ENCODE results near the gene KCNH6. TPM values are rescaled to one million over a fixed set of nuclear protein-coding genes. Genes with fewer than 3 reads are reported as not detected.

KCNH6 gene
- total RNA-seq, 4 donors from 2014 or later: 0.08 to 0.29 TPM; not detected in 2

DNA sequence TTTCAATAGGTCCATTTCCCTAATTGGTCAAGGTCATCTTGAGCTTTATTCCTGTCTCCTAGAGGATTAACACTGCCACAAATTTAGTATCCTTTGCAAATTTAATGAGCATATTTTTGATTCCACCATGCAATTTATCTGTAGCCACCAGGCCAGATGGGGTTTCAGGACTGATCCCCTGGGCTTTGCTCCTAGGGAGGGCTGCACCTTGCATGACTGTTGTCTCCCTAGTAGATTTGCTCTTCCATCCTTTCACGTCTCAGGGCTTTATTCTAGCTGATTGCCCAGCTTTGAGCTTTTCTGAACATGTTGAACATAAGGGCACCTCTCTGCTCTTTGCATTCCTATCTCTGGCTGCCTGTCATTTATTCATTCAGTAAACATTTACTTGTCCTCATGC lies 7.7 kb upstream of the KCNH6 start:
- TF ChIP-seq POLR2A (IDR thresholded peaks at IDR 0.05): no peak
- TF ChIP-seq, protein P1, sequence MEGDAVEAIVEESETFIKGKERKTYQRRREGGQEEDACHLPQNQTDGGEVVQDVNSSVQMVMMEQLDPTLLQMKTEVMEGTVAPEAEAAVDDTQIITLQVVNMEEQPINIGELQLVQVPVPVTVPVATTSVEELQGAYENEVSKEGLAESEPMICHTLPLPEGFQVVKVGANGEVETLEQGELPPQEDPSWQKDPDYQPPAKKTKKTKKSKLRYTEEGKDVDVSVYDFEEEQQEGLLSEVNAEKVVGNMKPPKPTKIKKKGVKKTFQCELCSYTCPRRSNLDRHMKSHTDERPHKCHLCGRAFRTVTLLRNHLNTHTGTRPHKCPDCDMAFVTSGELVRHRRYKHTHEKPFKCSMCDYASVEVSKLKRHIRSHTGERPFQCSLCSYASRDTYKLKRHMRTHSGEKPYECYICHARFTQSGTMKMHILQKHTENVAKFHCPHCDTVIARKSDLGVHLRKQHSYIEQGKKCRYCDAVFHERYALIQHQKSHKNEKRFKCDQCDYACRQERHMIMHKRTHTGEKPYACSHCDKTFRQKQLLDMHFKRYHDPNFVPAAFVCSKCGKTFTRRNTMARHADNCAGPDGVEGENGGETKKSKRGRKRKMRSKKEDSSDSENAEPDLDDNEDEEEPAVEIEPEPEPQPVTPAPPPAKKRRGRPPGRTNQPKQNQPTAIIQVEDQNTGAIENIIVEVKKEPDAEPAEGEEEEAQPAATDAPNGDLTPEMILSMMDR (IDR thresholded peaks at IDR 0.05): no peak
- H3K4me3 ChIP-seq (ENCODE audit: low read depth, poor library complexity, severe bottlenecking): no peak overlapping the region
- 65 to 74% methylated on average over 1 of the region's 1 CpG for WGBS, 2 donors
- intact Hi-C loops (cut with DNase I; ENCODE audit: low total_unique reads): no loop called here
- no peak for DNase-seq (ENCODE audit: low spot score in 2 of 2)

DNA sequence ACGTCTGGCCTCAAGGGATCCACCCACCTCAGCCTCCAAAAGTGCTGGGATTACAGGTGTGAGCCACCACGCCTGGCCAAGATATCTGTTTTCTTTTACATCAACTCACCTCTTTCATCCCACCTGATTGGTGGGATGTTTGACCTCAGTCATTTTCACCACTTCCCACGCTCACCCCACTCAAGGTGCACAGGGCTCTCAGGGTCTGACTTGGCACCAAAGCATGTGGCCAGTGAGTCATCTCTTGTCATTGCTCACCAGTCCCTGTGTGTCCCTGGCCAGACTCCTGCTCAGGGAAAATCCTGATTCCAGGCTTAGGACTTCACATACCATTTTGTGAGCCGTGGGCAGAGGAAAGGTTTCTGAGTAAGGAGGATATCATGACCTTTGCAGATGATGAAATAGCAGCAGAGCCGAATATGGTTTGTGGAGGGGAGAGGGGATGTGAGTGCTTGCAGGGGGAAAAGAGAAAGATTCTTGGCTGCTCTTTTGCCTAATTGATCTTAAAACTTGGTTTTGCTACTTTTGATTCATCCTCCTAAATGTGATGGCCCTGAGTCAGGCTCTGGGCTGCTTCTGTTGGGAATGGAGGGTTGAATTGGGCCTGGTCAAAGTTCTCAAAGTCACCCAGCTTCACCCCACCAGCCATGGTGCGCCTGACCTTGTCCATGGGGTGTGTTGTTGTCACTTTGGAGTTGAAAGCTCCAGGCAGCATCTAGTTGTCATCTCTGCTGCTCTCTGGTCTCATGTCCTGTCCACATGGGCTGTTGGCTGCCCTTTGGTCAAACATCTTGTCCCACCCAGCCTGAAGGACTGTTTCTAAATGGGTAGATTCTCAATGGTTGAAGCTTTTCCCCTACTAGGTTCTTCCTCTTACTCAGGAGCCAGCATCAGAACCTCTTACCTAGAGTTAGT lies 6.0 kb upstream of the KCNH6 start:
- intact Hi-C loops (cut with DNase I; ENCODE audit: low total_unique reads): no loop called here
- no peak for TF ChIP-seq POLR2A (IDR thresholded peaks at IDR 0.05)
- TF ChIP-seq, protein P1 (IDR thresholded peaks at IDR 0.05): no peak
- 74% methylated on average over 6 of the region's 6 CpGs for WGBS, 2 donors
- H3K4me3 ChIP-seq (ENCODE audit: low read depth, poor library complexity, severe bottlenecking): no peak overlapping the region
- no peak for DNase-seq (ENCODE audit: low spot score in 2 of 2)

DNA sequence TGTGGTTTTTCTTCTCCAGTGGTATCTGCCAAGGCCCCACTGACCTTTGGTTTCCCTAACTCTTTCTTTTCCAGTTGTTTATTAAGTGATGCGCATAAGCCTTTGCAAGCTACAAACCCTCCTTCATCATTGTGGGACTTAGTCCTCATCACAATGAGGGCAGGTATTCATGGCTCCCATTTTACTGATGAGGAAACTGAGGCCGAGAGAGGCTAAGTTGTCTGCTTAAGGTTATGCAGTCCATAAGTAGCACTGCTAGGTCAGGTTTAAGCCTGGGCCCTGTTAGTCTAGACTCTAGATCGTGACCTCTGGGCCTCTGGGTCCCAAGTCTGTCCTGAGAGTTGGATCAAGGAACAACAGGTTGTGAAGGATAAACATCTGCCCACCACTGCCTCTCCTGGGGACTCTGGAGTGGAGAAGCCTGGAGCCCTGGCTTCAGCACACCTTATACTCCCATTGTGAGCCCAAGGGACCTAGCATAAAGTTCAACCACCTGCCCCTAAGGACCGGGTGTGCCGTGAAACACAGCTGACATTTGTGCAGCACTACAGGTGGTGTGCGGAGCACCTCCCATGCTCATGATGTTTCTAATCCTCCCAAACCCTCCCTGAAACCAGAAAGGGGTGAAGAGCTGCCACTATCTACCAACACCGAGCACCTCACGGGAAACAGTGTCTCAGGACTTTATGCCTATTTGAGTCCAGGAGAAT lies 5.2 kb upstream of the KCNH6 start:
- H3K4me3 ChIP-seq (ENCODE audit: low read depth, poor library complexity, severe bottlenecking): no peak overlapping the region
- no peak for DNase-seq (ENCODE audit: low spot score in 2 of 2)
- no peak for TF ChIP-seq POLR2A (IDR thresholded peaks at IDR 0.05)
- TF ChIP-seq, protein P1 (IDR thresholded peaks at IDR 0.05): no peak
- intact Hi-C loops (cut with DNase I; ENCODE audit: low total_unique reads): no loop called here
- whole genome bisulfite sequencing, 2 donors: 78 to 81% methylated on average over 8 of the region's 8 CpGs

DNA sequence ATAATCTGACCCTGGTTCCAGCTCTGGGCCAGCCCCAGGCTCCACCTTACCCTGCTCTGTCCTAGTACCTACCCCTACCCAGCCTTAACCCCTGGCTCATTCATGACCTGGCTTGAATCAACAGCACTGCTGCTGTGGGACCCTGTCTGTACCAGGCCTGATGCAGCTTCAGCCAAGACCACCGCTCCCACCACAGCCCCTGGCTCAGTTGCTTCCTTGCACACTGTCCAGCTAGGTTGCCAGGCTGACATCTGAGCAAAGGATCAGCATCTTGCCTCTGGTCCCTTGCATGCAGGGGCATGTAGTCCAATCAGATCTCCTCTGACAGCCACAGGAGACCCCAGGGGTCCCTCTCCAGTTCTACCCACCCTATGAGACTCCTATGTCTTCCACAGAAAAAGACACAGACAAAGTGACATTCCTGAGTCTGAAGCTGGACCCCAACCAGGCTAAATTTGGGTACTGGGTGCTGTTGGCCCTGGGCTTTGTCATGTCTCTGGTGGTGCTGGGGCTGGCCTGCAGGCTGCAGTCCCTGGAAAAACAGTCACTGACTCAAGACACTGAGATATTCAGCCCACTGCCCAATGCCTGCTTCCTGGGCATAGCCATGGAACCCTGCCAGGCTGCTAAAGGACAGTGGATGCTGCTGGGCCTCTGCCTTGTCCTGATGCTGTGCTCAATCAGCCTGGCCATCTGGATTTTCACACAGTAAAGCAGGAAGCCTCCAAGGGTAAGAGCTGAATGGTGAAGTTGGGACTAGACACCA lies 3.9 kb upstream of the KCNH6 start:
- no peak for TF ChIP-seq POLR2A (IDR thresholded peaks at IDR 0.05)
- TF ChIP-seq, protein P1 (IDR thresholded peaks at IDR 0.05): no peak
- no peak for DNase-seq (ENCODE audit: low spot score in 2 of 2)
- intact Hi-C loops (cut with DNase I; ENCODE audit: low total_unique reads): no loop called here
- no peak overlapping the region for H3K4me3 ChIP-seq (ENCODE audit: low read depth, poor library complexity, severe bottlenecking)
- 78 to 80% methylated on average over 1 of the region's 1 CpG for WGBS, 2 donors

DNA sequence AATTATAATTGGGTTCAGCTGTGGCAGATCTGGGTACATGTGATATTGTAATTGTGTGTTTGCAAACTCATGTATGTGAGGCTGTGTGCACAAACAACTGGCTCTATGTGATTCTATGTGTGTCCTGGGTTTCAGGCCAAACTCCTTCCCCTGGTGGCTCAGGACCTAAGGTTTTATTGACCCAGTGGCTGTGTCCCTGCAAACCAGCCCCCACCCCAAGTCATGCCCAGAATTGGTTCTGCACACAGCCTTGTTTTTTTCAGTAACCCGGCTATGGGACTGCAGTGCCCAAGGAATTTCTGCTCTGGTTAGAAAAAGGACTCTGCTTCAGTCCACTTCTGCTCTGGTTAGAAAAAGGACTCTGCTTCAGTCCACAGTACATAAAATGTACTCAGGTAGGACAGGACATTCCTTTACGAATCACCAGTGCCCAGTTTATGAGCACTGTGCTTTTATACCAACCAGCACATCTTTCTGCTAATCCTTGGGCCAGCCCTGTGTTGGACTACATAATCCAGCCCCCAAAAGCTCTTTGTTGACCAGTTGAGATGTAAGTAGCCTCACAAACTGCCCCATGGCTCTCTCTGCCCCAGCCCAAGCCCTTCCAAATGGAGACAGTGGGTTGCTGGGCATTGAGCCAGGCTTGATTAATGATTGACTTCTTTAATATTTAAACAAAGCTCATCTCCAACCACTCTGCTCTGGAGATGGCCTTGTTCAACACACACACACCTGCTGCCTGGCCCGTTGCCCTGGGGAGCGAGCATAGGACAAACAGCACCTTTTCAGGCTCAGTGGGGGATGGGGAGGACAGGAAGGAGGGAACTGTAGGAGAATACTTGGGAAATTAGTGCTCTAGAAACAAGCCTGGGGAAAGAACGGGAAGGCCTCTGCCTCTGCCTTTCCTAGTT lies 2.9 kb upstream of the KCNH6 start:
- WGBS, 2 donors: 48 to 57% methylated on average over 5 of the region's 5 CpGs
- no peak for DNase-seq (ENCODE audit: low spot score in 2 of 2)
- intact Hi-C loops (cut with DNase I; ENCODE audit: low total_unique reads): no loop called here
- no peak overlapping the region for H3K4me3 ChIP-seq (ENCODE audit: low read depth, poor library complexity, severe bottlenecking)
- TF ChIP-seq POLR2A (IDR thresholded peaks at IDR 0.05): no peak
- TF ChIP-seq, protein P1 (IDR thresholded peaks at IDR 0.05): no peak

Data from lower leg skin (tissue), 4 donors.